ENCODE results near the gene SGIP1.

- TF ChIP-seq GATA2 (IDR thresholded peaks at IDR 0.05; ENCODE audit: low read depth, low read length), result no peak
- no peak for TF ChIP-seq GATA3 (IDR thresholded peaks at IDR 0.05; ENCODE audit: low read depth, low read length)
Observed at GRCh38 chr1:66521721-66522365, 12.1 kb upstream of the SGIP1 start.

All from SH-SY5Y (cell line).